Stimulated activated CD4-positive, alpha-beta T cell treated with anti-CD3 and anti-CD28 coated beads, Interleukin-4, amount 100 ng/mL, for 24 hours (primary cell): Measurements from ENCODE around the gene CNDP1.

Source experiments
- DNase-seq: peaks from one replicate; pipeline ENCODE4 v3.0.0-alpha.2; 2020

CNDP1 gene

DNA sequence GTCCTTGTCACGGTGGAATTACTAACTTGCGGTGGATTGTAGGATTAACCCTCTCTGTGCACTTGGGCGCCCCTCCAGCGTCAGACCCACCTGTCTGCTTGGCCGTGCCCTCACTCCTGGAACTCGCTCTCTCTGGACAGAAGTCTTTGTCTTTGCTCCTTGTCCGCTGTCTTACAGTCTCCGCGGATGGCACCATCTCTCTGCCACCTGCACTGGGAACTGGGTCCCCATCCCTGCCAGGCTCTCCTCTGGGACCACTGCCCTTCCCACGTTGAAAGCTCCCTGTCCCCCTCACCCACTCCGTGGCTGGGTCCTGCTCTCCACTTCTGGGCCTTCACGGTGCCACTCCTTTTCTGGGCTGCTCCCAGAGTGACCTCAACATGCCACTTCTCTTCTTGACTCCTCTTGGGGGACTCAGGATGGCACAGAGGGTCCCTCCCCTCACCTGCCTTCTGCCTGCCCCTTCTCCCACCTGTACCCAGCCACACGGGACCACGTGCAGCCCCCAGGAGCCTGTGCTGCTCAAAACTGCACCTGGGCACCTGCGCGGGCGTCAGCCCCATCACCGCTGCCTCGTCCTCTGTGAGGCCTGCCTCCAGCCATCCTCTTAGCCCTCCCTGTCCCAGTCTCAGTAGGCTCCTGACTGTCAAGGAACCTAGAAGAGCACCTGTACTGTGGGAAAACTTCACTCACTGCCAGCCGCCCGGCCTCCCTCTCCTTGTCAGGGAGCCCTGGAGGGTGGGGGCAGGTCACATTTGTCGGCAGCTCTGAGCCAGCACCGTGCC lies 27.0 kb upstream of the CNDP1 start:
- no peak for DNase-seq

DNA sequence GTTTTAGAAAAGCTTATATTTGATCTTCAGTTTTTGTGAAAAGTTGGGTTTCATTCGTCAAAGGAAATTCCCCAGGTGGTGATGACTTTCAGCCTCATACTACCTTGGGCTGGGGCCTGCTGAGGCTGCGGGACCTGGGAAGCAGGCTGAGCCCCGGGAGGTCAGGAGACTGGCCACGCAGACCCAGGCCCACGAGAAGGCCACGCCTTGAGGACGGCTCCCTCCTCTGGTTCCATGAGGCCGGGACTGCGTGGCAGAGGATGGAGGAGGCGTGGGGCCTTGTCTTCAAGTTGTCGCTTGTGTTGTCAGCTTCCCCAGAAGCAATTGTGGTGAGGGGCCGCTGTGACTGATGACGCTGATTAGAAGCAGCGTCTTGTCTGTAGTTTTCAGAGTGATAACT lies 26.4 kb upstream of the CNDP1 start:
- DNase-seq, result no peak

DNA sequence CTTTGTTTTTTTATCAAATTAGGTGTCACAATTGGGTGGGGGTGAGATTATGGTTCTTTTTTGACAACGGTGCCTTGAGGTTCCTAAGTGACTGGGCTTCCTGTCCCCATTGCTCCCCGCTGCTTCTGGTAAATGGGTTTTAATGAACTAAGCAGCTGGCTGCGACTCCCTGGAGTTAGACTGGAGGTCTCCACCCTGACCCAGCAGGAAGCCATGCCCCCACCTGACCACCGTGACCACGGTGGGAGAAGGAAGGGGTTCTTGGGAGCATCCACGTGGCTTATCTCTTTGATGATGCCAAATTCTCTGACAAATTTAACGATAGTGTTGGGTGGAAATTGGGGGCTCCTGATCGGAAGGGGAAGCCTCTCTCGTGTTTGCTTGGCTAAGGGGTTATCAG lies 25.9 kb upstream of the CNDP1 start:
- DNase-seq, result no peak

DNA sequence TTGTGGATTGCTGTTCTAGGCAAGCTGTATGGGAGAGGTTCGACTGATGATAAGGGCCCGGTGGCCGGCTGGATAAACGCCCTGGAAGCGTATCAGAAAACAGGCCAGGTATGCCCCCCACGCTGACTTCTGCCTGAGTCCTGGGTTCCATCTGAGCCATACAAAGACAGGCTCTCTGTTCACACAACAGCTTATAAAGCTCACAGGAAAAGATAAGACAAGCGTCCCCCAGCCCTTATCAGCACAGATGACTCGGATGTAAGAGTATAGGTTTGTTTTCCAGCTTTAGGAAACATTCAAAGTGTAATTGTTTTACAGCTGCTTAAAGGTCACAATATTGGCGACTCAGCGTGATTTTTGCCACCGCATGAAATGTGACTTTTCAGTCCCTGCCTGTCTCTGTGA lies 25.5 kb upstream of the CNDP1 start:
- DNase-seq, result no peak

DNA sequence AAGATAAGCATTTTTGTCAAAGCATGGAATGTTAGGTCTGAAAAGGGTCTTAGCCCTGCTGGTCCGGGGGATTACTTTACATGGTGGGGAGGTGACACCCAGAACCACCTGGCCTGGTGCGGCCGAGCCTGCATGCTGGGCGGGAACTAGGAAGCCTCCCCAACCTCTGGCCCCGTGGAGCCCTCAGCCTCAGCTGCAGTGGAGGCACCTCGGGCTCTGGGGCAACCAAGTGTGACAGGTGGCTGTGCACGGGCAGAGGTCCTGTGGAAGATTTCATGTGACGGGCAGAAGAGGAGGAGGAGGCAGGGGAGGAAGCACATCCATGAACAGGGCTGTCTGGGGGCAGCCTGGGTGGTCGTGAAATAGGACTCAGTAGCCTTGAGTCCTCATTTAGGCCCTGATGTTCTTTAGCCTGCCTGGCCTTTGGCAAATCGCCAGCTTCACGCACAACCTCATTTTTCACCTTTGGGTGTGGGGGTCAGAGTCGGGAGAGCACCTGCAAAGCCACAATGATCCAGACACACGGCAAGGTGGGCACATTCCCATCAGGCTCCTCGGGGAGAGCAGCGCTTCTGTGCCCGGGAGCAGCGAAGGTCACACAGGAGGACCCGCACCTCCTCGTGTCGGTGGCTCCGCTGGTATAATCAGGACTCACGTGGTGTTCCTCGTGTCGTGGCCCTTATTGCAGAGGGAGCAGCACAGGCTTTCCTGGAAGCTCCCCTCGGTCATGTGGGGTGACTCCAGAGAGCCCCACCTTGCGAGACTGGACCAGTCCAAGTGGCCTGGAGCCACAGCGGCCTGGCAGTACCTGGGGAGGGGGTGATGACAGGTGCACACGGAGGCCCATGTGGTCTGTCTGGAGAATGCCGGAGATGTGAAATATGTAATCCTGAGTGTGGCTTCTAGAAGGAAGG lies 24.2 kb upstream of the CNDP1 start:
- DNase-seq, result no peak

DNA sequence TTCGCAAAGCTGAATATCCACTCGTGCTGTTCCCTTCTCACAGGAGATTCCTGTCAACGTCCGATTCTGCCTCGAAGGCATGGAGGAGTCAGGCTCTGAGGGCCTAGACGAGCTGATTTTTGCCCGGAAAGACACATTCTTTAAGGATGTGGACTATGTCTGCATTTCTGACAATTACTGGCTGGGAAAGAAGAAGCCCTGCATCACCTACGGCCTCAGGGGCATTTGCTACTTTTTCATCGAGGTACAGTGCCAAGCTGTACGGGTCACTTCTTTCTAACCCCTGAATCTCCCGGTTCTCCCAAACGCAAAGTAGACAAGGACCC lies 23.6 kb upstream of the CNDP1 start:
- DNase-seq, result no peak

DNA sequence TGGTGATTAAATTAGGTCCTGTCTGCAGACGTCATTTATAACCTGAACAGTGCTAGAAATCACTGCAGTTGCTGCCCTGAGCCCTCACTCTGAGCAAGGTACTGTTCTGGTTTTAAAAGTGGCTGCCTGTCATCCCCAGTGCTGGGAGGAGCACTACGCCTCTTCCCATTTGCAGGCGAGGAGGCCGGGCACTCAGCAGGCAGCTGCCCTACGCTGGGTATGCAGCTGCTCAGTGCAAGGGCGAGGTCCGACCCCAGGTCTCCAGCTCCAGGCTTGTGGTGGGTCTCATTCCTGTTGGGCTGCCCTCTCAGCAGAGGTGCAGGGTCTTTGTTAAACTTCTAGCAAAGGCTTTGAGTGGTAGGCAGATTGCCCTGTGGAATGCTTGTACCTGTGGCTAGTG lies 22.5 kb upstream of the CNDP1 start:
- no peak for DNase-seq

DNA sequence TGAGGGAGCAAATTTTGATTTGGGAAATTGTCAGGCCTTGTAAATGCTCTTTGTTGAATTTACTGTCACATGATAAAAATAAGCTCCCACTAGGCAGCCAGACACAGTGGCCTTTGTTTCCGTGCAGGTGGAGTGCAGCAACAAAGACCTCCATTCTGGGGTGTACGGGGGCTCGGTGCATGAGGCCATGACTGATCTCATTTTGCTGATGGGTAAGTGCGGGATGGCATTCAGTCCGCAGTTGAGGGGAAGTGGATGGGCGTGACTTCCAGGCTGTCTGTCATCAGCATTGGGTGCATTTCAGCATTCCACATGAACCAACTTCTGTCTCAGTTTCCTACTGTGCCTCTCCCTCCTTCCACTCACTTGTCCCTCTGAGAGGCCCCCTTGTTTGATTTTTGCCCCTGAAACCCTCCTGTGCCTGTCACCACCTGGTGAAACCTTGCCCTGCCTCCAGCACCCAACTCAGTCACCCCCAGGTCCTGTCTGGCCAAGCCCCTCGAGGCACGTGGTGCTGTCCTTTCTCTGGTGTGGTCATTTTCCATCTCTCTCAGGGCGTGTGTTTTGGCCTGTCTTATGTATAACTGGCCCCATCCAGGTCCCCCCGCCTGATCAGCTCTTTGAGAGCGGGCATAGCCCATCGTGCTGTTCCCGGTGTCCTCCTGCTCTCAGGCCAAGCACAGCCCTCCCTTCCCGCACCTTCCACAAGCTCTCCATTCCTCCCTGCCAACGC lies 21.8 kb upstream of the CNDP1 start:
- DNase-seq, result no peak

DNA sequence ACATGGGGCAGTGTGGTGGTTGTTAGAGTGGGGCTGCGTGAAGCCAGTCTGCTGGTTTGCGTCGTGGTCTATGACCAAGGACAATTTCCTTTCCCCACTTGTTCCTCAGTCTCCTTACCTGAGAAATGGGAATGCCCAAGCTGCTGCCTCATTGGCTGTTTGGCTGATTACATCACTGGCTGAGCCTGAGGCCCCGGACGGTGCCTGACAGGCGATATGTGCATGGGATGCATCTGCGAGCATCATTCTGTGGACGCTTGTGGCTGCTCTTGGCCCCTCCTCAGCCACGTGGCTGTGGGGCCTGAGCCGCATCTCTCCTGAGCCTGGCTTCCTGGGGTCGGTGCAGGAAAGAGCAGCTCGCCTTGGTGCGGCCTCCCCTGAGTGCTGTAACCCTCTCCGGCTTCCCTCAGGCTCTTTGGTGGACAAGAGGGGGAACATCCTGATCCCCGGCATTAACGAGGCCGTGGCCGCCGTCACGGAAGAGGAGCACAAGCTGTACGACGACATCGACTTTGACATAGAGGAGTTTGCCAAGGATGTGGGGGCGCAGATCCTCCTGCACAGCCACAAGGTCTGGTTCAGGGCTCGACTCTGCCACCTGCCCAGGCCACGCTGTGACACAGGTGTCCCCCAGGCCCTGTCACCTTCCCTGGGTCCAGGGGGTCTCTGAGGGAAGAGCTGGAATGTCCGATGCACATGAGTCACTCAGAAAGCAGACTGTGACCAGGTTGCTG lies 21.0 kb upstream of the CNDP1 start:
- DNase-seq, result no peak

DNA sequence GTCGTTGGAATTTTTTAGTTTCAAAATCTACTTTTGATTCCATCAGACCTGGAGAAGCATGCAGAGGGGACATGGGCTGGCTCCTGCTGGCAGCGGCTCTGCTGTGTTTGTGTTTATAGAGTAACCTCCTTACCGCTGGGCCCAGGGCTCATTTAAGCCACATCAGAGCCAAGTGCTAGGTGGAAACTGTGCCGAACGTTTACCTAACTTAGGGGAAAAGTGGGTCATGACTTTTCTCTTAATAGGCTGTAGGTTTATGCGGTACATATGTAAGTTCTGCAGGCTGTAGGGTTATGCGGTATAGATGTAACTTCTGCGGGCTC lies 20.5 kb upstream of the CNDP1 start:
- DNase-seq, result no peak

DNA sequence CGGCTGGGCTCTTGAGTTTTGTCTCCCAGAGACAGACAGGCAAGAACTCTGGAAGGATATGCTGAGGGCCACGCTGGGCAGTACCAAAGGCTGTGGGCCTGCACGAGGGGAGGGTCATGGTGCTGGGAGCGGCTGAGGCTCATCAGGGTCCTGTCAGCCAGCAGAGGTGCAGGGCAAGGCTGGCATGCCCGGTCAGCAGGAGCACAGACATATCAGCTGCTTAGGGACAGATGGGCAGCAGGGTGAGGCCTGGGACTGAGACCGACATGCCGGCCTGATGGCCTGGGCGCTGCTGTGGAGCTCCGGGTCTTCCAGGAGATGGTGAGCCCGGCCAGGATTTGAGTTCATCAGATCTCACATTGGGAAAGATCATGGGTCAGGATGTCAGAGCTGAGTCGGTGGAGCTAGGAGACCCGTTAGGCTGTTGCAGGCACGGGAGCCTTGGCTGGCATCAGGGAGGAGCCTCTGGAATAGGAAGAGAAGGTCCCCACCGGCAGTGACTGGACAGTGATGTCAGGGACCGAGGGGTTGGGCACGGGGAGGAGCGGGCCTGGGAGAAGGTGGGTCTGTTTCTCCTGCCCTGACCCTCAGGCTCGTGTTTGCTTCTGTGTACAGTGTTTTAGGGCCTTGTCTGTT lies 19.3 kb upstream of the CNDP1 start:
- no peak for DNase-seq

DNA sequence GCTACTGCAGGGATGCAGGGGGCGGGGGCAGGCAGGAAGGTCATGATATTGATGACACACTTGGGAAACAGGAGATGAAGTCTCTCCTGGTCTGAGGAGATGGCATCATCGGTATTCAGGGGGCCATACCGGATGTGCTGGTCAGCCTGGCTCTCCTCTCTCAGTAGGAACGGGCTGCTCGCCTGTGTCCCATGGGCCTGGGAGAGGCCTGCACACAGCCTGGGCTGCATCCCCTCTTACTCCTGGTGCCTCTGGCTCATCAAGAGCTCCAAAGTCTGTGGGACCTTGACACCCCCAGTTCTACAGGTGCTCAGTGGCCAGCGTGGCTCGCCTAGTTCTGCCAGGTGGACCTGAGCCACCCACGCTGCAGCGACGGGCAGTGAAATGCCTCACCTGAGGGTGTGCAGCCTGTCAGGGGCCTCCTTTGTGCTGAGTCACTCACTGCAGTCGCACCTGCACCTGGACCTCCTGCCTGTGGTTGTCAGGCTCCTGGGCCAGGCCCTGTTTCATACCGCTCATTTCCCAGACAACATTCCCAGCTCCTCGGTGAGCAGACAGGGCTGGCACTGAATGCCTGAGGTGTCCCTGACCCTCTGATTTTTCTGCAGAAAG lies 18.6 kb upstream of the CNDP1 start:
- no peak for DNase-seq

DNA sequence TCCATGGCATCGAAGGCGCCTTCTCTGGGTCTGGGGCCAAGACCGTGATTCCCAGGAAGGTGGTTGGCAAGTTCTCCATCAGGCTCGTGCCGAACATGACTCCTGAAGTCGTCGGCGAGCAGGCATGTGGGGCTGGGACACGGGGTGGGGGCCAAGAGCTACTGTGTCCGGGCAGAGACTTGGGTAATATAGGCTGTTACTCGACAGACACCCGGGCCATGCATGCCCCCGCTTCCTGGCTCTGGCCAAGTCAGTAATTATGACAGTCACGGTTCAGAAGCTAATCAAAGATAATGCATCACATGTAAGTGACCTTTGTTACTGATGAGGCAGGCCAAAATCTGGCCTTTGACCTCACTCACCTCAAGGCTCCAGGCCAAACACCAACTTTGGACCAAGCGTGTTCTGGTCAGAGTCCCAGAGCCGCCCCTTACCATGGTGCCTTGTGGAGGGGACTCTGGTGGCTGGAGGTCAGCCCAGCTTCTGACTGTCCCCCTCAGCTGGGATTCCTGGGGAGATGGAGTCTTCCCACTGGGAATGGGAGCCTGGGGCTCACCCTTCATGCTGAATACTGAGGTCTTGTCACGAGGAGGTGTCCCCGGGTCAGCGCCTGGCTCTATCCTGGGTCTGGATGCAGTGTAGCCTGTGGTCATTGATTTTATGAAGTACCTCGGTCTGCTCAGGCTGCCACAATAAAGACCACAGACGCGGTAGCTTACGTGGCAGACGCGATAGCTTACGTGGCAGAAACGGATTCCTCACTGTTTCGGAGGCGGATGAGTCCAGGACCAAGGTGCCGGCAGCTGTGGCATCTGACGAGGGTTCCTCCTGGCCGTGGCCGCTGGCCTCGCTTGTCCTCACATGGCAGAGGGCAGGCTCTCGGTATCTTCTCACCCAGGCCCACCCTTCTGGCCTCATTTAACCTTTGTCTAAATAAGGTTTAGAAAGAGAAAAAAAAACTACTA lies 17.7 kb upstream of the CNDP1 start:
- no peak for DNase-seq

DNA sequence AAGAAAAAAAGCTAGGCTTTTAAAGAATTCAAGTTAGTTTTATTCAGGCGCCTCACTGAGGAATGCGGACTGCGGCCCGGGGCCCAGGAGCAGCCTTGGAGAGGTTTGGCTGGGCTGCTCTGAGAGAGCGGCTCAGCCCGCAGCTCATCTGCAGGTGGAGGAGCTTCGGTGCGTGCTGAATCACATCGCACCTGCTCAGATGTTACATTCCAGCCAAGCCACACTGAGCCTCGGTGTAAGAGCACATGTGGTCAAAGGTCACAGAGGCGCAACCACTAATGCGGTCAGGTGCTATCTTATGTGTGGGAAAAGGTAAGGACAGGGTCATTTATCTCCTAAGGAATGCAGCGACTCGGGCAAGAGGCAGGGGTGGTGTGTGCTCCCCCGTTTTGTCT lies 17.1 kb upstream of the CNDP1 start:
- no peak for DNase-seq

DNA sequence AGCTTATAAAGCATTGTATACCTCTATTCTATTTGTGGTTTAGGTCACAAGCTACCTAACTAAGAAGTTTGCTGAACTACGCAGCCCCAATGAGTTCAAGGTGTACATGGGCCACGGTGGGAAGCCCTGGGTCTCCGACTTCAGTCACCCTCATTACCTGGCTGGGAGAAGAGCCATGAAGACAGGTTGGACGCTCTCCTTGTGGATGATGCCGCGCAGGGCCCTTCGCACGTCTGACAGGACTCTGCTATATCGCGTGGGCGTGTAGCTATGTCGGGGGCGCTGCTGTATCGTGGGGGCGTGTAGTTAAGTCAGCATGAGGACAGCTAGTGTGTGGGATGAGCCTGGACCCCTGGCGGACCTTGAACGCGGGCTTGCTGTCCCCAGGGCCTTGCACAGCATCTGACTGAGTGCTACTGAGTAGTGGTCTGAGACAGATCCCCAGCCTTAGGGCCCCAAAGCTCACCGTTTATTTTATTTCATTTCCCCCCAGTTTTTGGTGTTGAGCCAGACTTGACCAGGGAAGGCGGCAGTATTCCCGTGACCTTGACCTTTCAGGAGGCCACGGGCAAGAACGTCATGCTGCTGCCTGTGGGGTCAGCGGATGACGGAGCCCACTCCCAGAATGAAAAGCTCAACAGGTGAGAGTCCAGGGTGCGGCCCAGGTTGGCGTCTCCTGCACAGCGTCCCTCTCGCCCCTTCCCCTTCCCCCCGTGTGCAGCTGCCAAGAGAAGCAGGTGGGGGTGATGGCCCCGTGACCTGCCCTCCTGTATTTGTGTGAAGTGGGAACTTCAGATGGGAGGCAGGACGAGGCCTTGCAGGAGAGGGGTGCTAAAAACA lies 15.6 kb upstream of the CNDP1 start:
- no peak for DNase-seq

DNA sequence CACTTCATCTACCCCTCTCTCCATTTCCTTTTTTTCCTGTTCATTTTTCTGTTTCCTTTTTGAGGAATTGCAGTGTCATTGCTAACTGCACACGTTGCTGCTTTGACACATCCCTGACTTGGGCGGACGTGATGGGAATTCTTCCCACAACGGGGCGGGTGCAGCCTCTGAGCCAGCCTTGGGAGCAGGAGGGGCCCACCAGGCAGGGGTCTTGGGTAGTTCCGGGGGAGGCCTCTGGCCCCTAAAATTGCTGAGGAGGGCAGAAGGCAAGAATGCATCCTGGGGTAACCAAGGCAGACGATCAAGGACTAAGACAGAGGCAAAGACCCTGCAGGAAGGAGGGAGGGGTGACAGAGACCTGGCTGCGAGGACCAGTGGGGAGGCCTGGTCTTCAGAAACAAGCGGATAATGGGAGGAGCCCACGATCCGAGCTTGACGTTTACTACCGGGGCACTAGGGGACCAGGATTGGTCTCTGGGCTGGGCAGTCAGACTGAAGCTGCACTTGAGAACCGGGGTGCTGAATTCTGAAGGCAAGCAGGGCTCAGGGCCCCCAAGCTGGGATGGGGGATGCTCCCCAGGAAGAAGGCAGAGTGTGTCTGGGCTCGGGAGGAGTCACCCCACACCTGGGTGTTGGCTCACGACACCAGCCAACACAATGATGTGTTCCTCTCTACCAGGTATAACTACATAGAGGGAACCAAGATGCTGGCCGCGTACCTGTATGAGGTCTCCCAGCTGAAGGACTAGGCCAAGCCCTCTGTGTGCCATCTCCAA lies 14.8 kb upstream of the CNDP1 start:
- no peak for DNase-seq

DNA sequence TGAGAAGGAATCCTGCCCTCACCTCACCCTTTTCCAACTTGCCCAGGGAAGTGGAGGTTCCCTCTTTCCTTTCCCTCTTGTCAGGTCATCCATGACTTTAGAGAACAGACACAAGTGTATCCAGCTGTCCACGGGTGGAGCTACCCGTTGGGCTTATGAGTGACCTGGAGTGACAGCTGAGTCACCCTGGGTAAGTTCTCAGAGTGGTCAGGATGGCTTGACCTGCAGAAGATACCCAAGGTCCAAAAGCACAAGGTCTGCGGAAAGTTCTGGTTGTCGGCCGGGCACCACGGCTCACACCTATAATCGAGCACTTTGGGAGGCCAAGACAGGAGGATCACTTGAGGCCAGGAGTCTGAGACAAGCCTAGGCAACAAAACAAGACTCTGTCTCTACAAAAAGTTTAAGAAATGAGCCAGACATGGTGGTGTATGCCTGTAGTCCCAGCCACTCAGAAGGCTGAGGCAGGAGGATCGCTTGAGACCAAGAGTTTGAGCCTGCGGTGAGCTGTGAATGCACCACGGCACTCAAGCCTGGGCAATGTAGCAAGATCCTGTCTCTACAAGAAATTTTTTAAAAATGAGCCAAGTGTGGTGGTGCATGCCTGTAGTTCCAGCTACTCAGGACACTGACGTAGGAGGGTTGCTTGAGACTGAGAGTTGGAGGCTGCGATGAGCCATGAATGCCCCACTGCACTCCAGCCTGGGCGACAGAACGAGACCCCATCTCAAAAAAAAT lies 14.0 kb upstream of the CNDP1 start:
- no peak for DNase-seq

DNA sequence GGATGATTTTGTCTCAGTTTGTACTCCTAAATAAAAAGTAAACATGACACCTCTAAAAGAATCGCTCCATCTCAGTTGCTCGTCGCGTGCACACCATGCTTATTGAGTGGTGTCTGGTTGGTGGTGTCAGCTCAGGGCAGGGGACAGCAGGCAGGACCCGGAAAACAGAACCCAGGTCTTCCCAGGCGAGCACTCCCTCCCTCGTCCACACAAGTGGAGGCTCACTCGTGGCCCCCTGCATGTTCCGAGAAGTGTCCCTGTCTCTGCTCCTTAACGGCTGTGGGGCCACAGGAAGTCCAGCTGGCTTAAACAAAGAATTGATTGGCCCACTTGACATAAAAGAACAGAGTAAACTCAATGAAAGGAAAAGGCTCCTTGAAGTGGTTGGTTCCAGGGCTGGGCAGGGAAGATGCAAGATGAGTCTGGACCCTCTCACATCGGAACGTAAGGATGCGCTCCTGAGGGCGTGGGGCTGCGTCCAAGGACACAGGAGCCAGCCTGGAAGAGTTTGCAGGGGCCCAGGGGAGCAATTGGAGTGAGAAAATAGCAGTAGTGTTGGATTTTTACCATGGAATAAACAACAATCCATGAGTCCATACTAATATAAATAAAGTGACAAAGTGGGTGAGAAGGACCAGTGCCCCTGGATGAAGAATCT lies 13.1 kb upstream of the CNDP1 start:
- no peak for DNase-seq
